Globus pallidus (tissue), 1 donor: ENCODE measurements around the gene OTOP2.
A peak's percentile ranks its signal among the peaks of the same experiment; 100 is the strongest.

Source experiments
- DNase-seq: peaks from one replicate; pipeline ENCODE4 v3.0.0-alpha.2; 2015; ENCODE audit warnings: low spot score

The OTOP2 gene

GRCh38 chr17:74924250-74924948, at the start of gene OTOP2:
OTOP2 (plus strand) TSS chr17:74924273; CDS start chr17:74924633, 360 bp downstream.
- peak; percentile 23 for DNase-seq

- DNase-seq, result no peak
Observed at GRCh38 chr17:74874615-74875037, 49.4 kb upstream of the OTOP2 start.

GRCh38 chr17:74875155-74875976, 48.7 kb upstream of the OTOP2 start:
- DNase-seq, result no peak

- no peak for DNase-seq
Observed at GRCh38 chr17:74875977-74876593, 48.0 kb upstream of the OTOP2 start.

- DNase-seq, result no peak
Observed at GRCh38 chr17:74877592-74878548, 46.2 kb upstream of the OTOP2 start.

GRCh38 chr17:74878658-74879057, 45.4 kb upstream of the OTOP2 start:
- no peak for DNase-seq

- DNase-seq, result no peak
Observed at GRCh38 chr17:74879308-74879707, 44.8 kb upstream of the OTOP2 start.

GRCh38 chr17:74881073-74881472, 43.0 kb upstream of the OTOP2 start:
- no peak for DNase-seq

- no peak for DNase-seq
Observed at GRCh38 chr17:74882517-74883240, 41.4 kb upstream of the OTOP2 start.

- no peak for DNase-seq
Observed at GRCh38 chr17:74883241-74883745, 40.8 kb upstream of the OTOP2 start.

GRCh38 chr17:74888469-74888868, 35.6 kb upstream of the OTOP2 start:
- DNase-seq, result no peak

- no peak for DNase-seq
Observed at GRCh38 chr17:74890554-74890953, 33.5 kb upstream of the OTOP2 start.

GRCh38 chr17:74892013-74892841, 31.8 kb upstream of the OTOP2 start:
- no peak for DNase-seq

- no peak for DNase-seq
Observed at GRCh38 chr17:74892974-74893911, 30.8 kb upstream of the OTOP2 start, which contains the start of gene FADS6. FADS6 (minus strand) TSS chr17:74893633; CDS start chr17:74893595, 38 bp downstream.

- DNase-seq, result no peak
Observed at GRCh38 chr17:74893936-74894671, 30.0 kb upstream of the OTOP2 start.

GRCh38 chr17:74898376-74898946, 25.6 kb upstream of the OTOP2 start:
- DNase-seq, result no peak

GRCh38 chr17:74900208-74900607, 23.9 kb upstream of the OTOP2 start:
- DNase-seq, result no peak
